HG02973 (cell line): ENCODE measurements around the gene CDK5RAP2.
"Not testable (repeated sequence)": the region's sequence is repeated elsewhere in the genome, so short reads cannot be mapped to it uniquely, and the experiment has no call there.

Experiments
- ATAC-seq: cut with Tn5 transposase; IDR thresholded peaks from one replicate; pipeline ENCODE4 v1.9.1; 2021; ENCODE audit warnings: moderate library complexity; ENCODE audit not compliant: unreplicated experiment

CDK5RAP2 gene

DNA sequence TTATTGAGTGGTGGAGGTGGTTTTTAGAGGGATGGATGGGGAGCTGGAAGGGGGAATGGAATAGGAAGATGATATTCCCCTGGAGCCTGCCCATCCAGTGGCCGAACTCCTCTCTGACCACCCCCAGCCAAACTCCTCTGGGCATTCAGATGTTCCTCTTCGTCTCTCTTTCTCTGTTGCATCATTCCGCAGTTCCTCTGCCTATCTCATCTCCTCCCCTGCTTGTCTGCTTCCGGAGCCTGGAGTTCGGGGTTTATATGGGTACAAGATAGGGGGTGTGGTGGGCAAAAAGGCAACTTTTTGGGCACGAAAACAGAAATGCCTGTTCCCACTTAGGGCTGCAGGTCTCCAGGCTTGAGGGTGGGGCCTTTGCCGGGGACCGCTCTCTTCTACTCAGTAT, 12.2 kb upstream of the CDK5RAP2 start:
- ATAC-seq = no peak

DNA sequence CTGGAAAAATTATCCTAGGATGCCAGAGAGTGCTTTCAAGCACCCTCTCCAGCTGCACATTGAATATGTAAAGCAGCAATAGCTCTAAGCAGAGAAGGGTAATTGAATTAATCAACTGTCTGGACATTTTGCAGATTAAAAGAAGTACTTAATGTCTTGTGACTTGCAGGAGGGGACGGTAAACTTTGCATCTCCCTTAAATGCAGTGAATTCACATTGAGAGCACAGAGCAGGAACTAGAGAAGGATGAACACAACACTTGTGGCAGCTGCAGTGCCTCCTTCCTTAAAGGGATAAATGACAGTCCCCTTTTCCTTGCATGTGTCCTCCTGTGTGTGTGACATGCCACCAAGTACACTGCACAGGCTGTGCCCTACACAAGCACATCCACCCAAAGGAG, 7.4 kb upstream of the CDK5RAP2 start:
- ATAC-seq = no peak

DNA sequence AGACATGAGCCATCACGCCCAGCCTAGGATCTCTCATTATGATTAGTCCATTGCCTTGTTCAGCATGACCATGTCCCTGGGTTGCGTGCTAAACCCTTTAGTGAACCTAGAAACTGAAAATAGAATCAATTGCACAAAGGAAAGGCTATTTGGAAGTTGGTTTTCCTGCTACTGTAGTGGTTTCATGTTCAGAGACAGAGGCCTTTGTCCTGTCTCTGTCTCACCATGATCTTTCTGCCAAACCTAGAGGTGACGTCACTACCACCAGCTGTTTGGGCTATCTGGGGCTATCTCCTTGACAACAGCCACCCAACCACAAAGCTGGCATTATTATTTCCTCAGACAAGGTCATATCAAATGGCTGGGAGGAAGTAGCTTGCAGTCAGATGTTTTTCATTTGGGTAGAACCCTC, 4.0 kb upstream of the CDK5RAP2 start:
- ATAC-seq = no peak

DNA sequence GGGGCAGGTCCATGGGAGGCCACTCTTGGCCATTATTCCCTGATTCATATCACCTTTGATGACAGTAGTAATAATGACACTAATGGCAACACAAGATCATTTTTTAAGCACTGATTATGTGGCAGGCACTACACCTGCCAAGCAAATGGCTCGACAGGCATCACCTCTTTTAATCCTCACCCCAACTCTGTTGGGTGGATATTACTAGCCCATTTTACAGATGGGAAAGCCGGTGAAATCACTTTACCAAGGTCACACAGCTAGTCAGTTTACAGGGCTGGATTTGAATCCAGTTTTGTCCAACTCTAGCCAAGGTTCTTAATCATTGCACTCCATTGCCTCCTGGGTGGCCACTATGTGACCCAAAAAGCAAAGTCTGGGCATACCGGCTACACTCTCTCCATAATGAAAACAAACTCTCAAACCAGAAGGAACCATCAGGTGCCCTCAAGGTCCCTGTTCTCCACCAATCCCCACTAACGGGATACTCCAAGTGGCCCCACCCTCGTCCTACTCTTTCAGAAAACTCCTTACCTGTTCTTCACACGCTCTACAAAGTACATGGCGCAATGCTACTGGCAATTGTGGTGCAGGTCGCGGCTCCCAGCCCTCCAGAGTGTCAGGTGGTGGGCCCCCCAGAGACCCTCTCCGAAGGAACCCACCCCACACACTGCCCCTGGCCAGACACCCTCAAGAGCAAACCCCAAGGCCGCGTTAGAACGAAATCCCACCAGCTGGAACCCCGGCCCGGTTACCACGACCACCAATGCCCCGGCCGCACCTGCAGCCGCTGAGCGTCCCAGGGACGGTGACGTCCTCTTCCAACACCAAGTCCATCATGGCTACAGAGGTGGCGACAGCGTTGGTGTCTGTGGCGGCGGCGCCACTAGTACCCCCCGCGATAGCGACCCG, 572 bp downstream of the CDK5RAP2 start:
- ATAC-seq = peak; percentile 36

DNA sequence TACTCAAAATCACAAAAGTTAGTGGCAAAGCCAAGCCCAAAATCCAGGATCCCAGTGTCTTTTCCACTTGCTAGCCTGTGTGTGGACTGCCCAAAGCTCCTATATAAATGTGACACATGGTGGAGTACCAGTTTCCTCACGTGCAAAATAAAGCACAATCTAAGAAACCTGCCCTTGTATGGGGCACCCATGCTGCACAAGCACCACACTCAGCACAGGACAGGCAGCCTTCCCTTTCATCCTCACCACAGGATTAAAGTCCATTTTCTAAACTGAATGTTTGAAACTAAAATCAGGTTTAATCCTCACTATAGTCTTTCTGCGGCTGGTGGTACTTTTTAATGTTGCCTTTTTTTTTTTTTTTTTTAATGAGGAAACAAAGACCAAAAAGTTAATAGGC, 5.5 kb downstream of the CDK5RAP2 start:
- ATAC-seq = no peak

DNA sequence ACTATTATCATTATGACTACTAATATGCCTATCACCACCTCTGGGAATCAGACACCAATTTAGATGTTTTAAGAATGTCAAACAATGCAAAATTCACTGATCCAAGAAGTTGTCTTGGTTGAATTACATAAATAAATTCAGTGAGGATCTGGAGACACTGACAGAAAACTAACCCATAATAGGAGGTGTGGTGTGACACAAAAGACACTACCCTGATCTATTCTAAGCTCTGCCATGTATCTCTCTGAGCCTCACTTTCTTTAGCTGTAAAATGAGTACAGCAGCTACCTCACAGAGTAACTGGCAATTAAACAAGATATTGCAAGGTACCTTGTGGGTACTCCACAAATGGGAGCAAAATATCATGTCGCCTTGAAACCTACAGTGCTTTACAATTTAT, 7.5 kb downstream of the CDK5RAP2 start:
- no peak for ATAC-seq

DNA sequence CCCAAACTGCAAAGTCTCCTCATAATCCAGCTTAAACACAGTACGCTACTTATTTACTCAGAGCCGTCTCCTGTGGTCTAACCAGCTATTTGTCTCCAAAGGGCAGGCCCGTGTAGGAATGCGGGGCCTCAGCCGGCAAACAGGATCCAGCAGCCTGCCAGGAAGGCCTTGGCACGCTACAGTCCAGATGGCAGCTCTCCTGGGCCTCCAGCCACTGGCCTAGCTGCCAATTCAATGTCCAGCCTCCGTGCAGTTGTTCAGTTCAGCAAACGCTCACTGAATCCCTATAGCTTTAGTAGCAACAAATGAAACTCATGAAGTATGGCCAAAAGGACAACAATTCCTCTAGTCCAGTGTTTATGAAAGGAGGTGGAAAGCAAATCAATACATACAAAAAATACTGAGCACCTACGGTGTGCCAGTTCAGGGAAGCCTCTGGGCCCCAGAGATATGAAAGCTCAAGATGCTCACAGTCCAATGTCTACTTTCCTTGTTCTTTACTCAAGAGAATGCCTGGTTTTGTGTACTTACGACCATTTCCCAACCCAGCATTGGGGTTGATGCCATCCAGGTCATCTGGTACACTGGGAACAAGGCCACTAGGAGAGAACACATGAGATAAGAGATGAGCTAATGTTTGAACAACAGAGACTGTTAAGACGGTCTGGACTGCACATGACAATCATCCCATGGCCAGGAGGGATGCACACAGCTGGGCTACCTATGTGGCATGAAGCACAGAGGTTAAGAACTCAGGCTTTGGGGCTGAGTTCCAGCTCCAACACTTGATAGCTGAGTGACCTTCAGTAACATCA, 8.3 kb downstream of the CDK5RAP2 start:
- no peak for ATAC-seq

DNA sequence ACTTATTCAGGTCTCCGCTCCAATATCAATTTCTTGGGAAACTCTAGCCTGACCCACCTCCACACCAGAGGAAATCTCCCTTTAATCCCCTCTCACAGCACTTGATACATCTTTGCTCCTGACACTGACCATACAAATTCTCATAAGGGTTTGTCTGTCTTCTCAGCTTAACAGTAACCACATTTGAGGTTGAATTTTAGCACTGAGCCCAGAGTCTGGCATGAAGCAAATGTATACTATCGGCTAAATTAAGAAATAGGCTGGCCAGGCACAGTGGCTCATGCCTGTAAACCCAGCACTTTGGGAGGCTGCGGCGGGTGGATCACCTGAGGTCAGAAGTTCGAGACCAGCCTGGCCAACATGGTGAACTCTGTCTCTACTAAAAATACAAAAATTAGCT, 9.7 kb downstream of the CDK5RAP2 start:
- no peak for ATAC-seq

DNA sequence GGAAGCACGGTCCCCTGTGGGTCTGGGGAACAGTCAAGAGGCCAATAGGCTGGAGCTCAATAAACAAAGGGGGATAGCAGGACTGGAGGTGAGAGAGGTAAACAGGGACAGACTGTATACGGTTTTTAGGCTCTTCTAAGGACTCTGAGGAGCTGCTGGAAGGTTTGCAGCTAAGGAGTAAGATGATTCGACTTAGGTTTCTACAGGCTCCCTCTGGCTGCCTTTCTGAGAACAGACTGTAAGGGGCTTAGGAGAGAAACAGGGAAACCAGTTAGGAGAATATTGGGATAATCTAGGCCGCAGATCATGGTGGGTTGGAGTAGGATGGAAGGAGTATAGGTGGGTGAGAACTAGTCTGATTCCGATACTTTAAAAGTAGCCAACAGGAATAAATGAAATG, 10.4 kb downstream of the CDK5RAP2 start:
- no peak for ATAC-seq

DNA sequence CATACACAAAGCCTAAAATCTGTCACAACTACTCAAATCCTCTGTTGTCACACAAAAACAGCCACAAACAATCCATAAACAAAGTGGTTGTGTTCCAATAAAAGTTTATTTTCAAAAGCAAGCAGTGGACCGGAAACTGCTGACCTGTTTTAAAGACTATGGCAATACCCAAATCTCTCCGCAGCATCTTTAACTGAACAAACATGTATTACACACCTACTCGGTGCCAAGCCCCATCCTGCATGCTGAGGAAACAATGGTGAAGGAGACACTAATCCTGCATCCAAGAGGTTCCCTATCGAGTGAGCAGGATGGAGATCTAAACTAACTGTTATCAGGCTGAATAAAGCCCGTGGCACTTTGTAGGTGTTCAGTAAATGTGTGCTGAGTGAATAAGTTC, 11.2 kb downstream of the CDK5RAP2 start:
- no peak for ATAC-seq

DNA sequence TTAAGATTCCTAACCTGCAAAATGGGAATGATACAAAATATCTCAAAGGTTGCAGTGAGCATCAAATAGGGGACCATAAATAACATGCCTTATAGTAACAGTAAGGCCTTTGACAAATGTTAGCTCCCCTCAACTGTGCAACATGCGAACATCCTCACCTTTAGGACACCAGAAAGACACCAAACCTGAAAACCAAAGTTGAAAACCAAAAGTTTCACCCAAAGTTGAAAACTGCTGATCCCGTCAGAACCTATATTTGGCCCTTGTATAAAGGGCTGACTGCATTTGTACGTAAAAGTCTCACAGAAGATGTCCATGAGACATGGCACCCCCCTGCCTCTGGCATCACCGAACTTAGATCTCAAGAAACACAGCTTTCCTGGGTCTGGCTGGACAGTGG, 12.1 kb downstream of the CDK5RAP2 start:
- ATAC-seq = no peak

DNA sequence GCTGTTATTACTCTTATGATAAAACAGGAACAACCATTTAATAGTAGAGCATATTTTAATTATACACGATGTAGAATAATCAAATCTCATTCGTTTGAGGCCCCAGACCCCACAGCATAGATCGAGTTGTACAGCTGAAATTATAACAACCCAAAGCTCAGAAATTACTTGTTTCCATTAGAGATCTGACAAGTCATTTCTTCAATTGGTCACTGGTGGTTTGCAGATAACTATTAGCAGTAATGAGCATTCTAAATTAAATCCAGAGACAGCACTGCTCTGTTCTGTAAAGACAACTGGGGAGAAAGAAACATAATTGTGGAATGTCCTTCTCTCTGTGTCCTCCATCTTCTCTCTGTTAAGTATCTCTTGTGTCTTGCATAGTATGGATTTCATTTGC, 12.9 kb downstream of the CDK5RAP2 start:
- ATAC-seq = no peak

DNA sequence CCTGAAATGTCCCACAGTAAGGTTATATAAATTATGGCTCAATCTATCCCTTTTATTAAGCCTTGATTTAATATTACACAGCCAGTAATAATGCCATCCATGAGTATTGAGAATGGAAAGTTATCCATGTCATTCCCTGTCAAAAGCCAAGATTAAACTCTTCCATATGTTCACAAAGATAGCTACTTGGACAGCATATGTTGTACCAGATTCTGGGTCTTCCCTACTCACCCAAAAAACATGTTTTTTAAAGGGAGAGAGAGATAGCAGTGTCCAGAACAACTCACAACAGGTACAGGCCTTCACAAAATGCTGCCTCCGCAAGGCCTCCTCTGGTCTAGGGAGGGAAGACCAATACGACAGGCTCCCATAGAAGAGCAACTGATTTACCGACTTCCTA, 15.4 kb downstream of the CDK5RAP2 start:
- ATAC-seq = no peak

DNA sequence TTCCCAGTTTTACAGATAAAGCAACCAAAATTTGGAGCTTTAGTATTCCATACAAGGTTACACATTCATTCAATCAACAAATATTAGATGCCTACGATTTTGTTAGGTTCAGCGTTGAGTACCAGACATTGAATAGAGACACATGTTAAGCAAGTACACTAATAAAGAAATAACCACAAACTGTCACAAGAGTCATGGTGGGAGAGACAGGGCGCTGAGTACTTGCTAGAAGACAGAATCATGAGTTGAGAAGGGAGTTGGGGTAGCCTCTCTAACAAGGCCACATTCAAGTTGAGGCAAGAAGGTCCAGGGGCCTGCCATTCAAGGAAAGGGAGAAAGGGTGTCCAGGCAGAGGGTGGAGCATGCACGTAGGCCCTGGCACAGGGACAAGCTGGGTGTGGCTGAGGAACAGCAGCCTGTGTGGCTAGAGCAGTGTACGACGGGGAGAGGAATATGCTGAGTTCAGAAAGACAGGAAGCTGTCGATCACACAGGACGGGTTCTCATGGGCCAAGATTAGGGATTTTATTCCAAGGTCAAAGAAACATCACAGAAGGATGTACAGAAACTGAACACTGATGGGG, 17.0 kb downstream of the CDK5RAP2 start:
- no peak for ATAC-seq

DNA sequence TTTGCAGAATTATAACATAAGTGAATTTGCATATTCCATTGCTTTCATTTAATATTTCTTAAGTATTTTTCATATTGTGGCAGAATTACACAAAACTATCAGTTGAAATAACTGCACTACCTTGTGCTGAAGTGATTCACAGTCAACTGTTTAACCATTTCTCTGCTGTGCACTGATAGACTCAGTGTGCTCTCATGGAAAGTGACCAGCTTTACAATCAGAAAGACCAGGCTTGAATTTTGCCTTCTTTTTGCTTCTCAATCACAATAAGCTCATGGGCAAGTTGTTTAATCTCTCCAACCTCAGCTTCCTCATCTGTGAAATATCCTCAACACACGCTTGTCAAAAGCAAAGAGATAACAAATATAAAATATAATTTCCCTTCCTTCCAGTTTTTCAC, 18.3 kb downstream of the CDK5RAP2 start:
- ATAC-seq = no peak

DNA sequence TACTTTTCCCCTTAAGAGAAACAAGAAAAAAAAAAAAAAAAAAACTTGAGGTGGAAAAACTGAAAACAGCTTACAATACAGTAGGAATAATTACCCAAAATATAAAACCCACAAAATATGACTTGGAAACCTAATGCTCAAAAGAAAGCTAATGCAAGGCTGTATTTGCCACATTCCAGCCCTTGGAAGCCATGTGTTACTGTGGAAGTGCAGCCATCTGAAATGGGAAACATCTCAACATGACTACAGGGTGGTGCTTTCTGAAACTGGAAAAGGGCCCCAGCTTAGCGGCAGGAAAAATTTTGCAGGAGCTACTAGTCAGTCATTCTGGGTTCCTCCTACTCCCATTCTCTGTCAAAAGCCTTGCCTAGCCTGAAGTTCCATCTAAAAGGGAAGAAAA, 20.4 kb downstream of the CDK5RAP2 start:
- ATAC-seq = no peak

DNA sequence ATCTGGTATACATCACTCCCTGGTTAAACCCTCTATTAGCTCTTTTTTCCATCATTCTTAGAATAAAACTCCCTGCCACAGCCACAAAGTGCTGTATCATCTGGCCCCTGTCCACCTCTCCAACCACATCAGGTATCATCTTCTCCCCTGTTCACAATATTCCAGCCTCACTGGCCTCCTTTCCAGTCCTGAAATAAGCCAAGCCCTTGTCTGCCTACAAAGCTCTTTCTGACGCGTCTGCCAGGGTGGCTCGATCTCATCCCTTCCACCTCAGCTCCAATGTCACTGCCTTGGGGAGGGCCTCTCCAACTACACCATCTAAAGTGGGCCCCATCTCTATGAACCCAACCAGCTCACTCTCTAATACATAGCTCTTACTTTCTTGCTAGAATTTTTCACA, 21.5 kb downstream of the CDK5RAP2 start:
- ATAC-seq = no peak

DNA sequence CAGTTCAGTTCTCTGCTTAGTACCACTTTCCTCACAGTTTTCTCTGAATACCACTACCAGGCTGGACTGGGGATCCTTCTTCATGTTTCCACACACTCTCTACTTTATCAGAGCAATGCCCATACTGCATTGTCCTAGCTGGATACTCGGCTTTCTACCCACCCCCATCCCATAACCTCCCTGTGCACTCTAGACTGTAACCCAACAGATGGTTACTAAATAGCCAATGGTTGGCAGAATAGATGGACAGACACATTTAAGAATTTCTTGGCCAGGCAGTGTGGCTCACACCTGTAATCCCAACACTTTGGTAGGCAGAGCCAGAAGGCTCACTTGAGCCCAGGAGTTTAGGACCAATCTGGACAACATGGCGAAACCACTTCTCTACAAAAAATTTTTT, 22.8 kb downstream of the CDK5RAP2 start:
- ATAC-seq = no peak

DNA sequence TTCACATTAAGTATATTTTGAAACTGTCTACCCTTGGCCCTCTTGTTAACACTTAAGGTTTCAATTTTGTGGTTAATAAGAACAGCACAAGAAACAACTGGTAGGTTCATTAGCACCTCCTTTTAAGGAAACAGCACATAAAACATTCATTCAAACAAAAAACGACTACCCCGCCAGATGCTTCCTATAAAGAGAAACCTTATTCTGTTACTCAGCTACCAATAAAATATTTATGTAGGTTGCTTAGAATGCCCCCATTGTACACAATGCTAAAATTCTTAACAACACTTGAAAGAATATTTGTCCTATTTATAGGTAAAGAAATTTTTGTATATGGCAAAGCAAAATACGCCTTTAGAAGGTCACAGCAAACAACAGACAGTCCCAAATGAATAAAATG, 23.2 kb downstream of the CDK5RAP2 start:
- no peak for ATAC-seq

DNA sequence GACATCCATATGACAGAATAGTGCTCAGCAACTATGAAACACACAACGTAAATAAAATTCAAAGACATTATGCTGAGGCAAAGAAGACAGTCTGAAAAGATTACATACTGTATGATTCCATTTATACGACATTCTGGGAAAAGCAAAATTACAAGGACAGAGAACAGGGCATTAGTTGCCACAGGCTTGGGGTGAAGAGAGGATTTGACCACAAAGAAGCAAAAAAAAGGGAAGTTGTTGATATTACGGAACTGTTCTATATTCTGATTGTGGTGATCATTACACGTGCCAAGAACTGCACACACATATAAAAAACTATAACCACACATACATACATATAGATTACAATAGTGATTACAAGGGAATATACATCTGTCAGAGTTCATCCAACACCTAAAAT, 24.1 kb downstream of the CDK5RAP2 start:
- no peak for ATAC-seq

DNA sequence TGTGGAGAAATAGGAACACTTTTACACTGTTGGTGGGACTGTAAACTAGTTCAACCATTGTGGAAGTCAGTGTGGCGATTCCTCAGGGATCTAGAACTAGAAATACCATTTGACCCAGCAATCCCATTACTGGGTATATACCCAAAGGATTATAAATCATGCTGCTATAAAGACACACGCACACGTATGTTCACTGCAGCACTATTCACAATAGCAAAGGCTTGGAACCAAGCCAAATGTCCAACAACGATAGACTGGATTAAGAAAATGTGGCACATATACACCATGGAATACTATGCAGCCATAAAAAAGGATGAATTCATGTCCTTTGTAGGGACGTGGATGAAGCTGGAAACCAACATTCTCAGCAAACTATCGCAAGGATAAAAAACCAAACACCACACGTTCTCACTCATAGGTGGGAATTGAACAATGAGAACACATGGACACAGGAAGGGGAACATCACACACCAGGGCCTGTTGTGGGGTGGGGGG, 27.7 kb downstream of the CDK5RAP2 start:
- not testable (repeated sequence) for ATAC-seq
